DOHH2 (cell line): Measurements from ENCODE around the gene ECI2.

Source experiments
- H3F3A ChIP-seq: fragments of 200-600 bp; sonication (generic), shearing (Covaris generic); 2 replicates; pipeline ENCODE4 v1.6.0; 2016; ENCODE audit warnings: antibody characterized with exemption, mild to moderate bottlenecking; ENCODE audit not compliant: control insufficient read depth, insufficient read depth
- H3K27ac ChIP-seq: fragments of 200-600 bp; sonication (generic); 2 replicates; pipeline ENCODE4 v1.5.1; 2014; ENCODE audit warnings: low read depth, mild to moderate bottlenecking, low read length, moderate library complexity
- H3K27me3 ChIP-seq: fragments of 200-600 bp; sonication (generic); 2 replicates; pipeline ENCODE4 v1.6.1; 2014; ENCODE audit warnings: mild to moderate bottlenecking, low read length, mixed read lengths; ENCODE audit not compliant: control insufficient read depth
- H3K36me3 ChIP-seq: fragments of 200-600 bp; sonication (generic); 2 replicates; pipeline ENCODE4 v1.6.1; 2014; ENCODE audit warnings: mild to moderate bottlenecking, low read length, moderate library complexity, mixed read lengths; ENCODE audit not compliant: control insufficient read depth
- H3K4me1 ChIP-seq: fragments of 200-600 bp; sonication (generic); 2 replicates; pipeline ENCODE4 v1.6.1; 2014; ENCODE audit warnings: mild to moderate bottlenecking, low read length, mixed read lengths; ENCODE audit not compliant: control insufficient read depth
- H3K4me2 ChIP-seq: fragments of 200-600 bp; sonication (generic); 2 replicates; pipeline ENCODE4 v1.6.0; 2014; ENCODE audit warnings: mild to moderate bottlenecking, low read length, moderate library complexity
- H3K4me3 ChIP-seq: fragments of 200-600 bp; sonication (generic); 2 replicates; pipeline ENCODE4 v1.5.1; 2014; ENCODE audit warnings: mild to moderate bottlenecking, low read length, mixed read lengths
- H3K79me2 ChIP-seq: fragments of 200-600 bp; sonication (generic); 2 replicates; pipeline ENCODE4 v1.6.1; 2014; ENCODE audit warnings: mild to moderate bottlenecking, low read length, mixed read lengths; ENCODE audit not compliant: control insufficient read depth
- H3K9me2 ChIP-seq: fragments of 200-600 bp; sonication (generic); replicated peaks from 2 replicates; pipeline ENCODE4 v1.6.1; 2014; ENCODE audit warnings: mild to moderate bottlenecking, low read length, mixed read lengths; ENCODE audit not compliant: control insufficient read depth
- H3K9me3 ChIP-seq: fragments of 200-600 bp; sonication (generic); 2 replicates; pipeline ENCODE4 v1.6.1; 2014; ENCODE audit warnings: antibody characterized with exemption, low read length, mixed read lengths; ENCODE audit not compliant: control insufficient read depth, insufficient read depth
- H4K20me1 ChIP-seq: fragments of 200-600 bp; sonication (generic); 2 replicates; pipeline ENCODE4 v1.6.0; 2014; ENCODE audit warnings: low read depth, mild to moderate bottlenecking, antibody characterized with exemption, low read length, moderate library complexity; ENCODE audit not compliant: control insufficient read depth, insufficient read depth
- EZH2phosphoT487 ChIP-seq: fragments of 200-600 bp; sonication (generic); IDR thresholded peaks from 2 replicates; pipeline ENCODE4 v1.6.1; 2017; ENCODE audit warnings: borderline replicate concordance, mild to moderate bottlenecking, antibody characterized with exemption, low read length, moderate library complexity, mixed read lengths
- TF ChIP-seq, protein P1 (sequence below): fragments of 200-600 bp; sonication (generic); IDR thresholded peaks from one replicate; pipeline ENCODE4 v1.5.1; 2014; ENCODE audit warnings: antibody characterized with exemption, mild to moderate bottlenecking, low read depth, low read length; ENCODE audit not compliant: poor library complexity, severe bottlenecking

The ECI2 gene

DNA sequence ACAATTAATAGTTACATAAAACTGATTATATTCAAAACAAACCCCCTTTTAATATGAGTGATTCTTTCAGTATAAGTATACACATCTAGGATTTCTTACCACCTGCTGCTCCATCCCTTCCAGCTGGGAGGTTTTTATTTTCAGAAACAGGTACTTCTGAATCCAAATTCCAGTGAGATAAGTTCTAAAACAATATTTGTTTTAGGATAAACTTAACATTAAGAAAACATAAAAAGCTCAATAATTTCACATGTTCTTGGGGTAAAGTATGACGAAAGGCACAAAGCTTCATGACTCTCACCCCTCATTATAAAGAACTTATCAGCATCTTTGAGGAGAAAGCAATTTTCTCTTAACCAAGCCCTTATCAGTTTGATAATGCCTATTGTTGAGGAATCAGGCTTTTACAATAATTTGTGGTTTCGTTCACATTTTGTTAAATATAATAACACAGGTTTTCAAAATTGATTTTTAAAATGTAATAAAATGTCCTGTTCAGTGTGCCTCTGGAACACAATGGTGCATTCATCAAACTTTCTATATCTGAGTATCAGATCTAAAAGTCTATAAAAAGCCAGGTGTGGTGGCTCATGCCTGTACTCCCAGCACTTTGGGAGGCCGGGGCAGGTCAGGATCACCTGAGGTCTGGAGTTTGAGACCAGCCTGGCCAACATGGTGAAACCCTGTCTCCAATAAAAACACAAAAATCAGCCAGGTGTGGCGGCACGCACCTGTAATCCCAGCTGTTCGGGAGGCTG lies 60.7 kb downstream of the ECI2 start:
- Histone ChIP-seq H3K79me2 (no peaks in the 10 kb centered on the region), H3K27me3 (peaks cover 3% of the 10 kb centered on the region; the same call in 1 of the 2 replicates), H3K36me3 (no peaks in the 10 kb centered on the region), H3K4me1 (no peaks in the 10 kb centered on the region), H4K20me1 (no peaks in the 10 kb centered on the region), H3F3A (no peaks in the 10 kb centered on the region), H3K9me2 (no peaks in the 10 kb centered on the region), H3K27ac (no peak overlapping the region), H3K9me3 (no peaks in the 10 kb centered on the region), H3K4me2 (no peak overlapping the region), H3K4me3 (no peak overlapping the region)
- TF ChIP-seq, protein P1, sequence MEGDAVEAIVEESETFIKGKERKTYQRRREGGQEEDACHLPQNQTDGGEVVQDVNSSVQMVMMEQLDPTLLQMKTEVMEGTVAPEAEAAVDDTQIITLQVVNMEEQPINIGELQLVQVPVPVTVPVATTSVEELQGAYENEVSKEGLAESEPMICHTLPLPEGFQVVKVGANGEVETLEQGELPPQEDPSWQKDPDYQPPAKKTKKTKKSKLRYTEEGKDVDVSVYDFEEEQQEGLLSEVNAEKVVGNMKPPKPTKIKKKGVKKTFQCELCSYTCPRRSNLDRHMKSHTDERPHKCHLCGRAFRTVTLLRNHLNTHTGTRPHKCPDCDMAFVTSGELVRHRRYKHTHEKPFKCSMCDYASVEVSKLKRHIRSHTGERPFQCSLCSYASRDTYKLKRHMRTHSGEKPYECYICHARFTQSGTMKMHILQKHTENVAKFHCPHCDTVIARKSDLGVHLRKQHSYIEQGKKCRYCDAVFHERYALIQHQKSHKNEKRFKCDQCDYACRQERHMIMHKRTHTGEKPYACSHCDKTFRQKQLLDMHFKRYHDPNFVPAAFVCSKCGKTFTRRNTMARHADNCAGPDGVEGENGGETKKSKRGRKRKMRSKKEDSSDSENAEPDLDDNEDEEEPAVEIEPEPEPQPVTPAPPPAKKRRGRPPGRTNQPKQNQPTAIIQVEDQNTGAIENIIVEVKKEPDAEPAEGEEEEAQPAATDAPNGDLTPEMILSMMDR: no peak
- no peak for TF ChIP-seq EZH2phosphoT487

DNA sequence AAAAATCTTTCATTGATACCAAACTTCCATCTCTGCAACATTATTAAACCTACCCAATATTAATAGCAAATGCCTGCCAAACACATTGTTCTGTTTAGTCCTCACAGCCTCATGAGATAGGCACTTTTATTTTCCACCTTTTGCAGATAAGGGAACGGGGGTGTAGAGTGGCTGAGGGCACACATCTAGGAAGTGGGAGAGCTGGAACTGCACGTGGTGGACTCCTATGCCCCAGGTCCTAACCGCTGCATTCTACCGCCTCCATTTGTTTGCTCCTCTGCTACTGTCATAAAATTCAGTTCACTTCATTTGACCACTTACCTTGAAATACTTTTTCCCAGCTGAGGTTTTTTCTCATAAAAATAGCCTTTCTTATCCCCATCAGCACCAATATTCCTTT lies 64.0 kb downstream of the ECI2 start:
- H3K4me2 ChIP-seq: no peak overlapping the region
- no peak for TF ChIP-seq EZH2phosphoT487
- TF ChIP-seq, protein P1: no peak
- H4K20me1 ChIP-seq: no peaks in the 10 kb centered on the region
- H3K4me3 ChIP-seq: no peak overlapping the region
- H3K36me3 ChIP-seq: no peaks in the 10 kb centered on the region
- H3F3A ChIP-seq: peaks cover 14% of the 10 kb centered on the region
- H3K9me3 ChIP-seq: no peaks in the 10 kb centered on the region
- no peak overlapping the region for H3K27ac ChIP-seq
- H3K27me3 ChIP-seq: peaks cover 3% of the 10 kb centered on the region; the same call in 1 of the 2 replicates
- no peaks in the 10 kb centered on the region for H3K9me2 ChIP-seq
- no peaks in the 10 kb centered on the region for H3K4me1 ChIP-seq
- H3K79me2 ChIP-seq: no peaks in the 10 kb centered on the region

GRCh38 chr6:4069199-4069598 lies 66.2 kb downstream of the ECI2 start:
- Histone ChIP-seq H3K36me3 (peaks cover 16% of the 10 kb centered on the region), H3K9me3 (no peaks in the 10 kb centered on the region), H3K9me2 (no peaks in the 10 kb centered on the region), H3K4me2 (no peak overlapping the region), H3K27me3 (peaks cover 3% of the 10 kb centered on the region; the same call in 1 of the 2 replicates), H3K4me1 (no peaks in the 10 kb centered on the region), H4K20me1 (no peaks in the 10 kb centered on the region), H3K27ac (no peak overlapping the region), H3F3A (peaks cover 19% of the 10 kb centered on the region), H3K4me3 (no peak overlapping the region), H3K79me2 (no peaks in the 10 kb centered on the region)
- TF ChIP-seq, protein P1: no peak
- no peak for TF ChIP-seq EZH2phosphoT487
